Measurements from ENCODE around the gene PHOSPHO1. TPM values are rescaled to one million over a fixed set of nuclear protein-coding genes. Genes with fewer than 3 reads are reported as not detected.

PHOSPHO1 gene
- total RNA-seq, 2 experiments from 2014 or later: not detected

DNA sequence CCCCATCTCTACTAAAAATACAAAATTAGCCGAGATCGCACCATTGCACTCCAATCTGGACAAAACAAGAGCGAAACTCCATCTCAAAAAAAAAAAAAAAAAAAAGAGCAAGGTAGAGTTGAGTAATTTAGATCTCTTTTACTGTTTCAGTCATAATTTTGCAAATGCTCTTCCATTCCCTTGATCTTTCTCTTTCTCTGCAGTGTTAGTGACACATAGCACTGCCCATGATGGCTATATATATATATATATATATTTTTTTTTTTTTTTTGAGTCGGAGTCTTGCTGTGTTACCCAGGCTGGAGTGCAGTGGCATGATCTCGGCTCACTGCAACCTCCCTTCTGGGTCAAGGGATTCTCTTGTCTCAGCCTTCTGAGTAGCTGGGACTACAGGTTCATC, 12.2 kb upstream of the PHOSPHO1 start:
- Mint-ChIP-seq H3K9me3 (no peaks in the 10 kb centered on the region), H3K27me3 (peaks cover 3% of the 10 kb centered on the region), H3K4me3 (no peak overlapping the region), H3K4me1 (ENCODE audit: low read depth) (no peaks in the 10 kb centered on the region), H3K36me3 (ENCODE audit: low read depth) (no peaks in the 10 kb centered on the region), H3K27ac (no peak overlapping the region)
- DNase-seq: no peak
- no peak for ATAC-seq
- TF ChIP-seq, protein P1, sequence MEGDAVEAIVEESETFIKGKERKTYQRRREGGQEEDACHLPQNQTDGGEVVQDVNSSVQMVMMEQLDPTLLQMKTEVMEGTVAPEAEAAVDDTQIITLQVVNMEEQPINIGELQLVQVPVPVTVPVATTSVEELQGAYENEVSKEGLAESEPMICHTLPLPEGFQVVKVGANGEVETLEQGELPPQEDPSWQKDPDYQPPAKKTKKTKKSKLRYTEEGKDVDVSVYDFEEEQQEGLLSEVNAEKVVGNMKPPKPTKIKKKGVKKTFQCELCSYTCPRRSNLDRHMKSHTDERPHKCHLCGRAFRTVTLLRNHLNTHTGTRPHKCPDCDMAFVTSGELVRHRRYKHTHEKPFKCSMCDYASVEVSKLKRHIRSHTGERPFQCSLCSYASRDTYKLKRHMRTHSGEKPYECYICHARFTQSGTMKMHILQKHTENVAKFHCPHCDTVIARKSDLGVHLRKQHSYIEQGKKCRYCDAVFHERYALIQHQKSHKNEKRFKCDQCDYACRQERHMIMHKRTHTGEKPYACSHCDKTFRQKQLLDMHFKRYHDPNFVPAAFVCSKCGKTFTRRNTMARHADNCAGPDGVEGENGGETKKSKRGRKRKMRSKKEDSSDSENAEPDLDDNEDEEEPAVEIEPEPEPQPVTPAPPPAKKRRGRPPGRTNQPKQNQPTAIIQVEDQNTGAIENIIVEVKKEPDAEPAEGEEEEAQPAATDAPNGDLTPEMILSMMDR (IDR thresholded peaks at IDR 0.05): no peak
- ChIA-PET CTCF (no interaction called here), POLR2A (no interaction called here)
- intact Hi-C loops (cut with micrococcal nuclease): no loop called here

- TF ChIP-seq, protein P1 (IDR thresholded peaks at IDR 0.05): no peak
- ChIA-PET POLR2A (no interaction called here), CTCF (interaction anchor here (0.7 to 2.4 kb wide), 3 partner anchors 61 to 191 kb away, joined by 3 to 7 read pairs (median 5); no protein-coding TSS in a partner anchor)
- Mint-ChIP-seq H3K4me1 (ENCODE audit: low read depth) (no peaks in the 10 kb centered on the region), H3K4me3 (no peak overlapping the region), H3K27ac (no peak overlapping the region), H3K36me3 (ENCODE audit: low read depth) (no peaks in the 10 kb centered on the region), H3K9me3 (no peaks in the 10 kb centered on the region), H3K27me3 (peaks cover 2% of the 10 kb centered on the region)
- ATAC-seq: no peak
- intact Hi-C loops (cut with micrococcal nuclease): no loop called here
- no peak for DNase-seq
These were observed 11.3 kb upstream of the PHOSPHO1 start for GRCh38 chr17:49241692-49242397.

DNA sequence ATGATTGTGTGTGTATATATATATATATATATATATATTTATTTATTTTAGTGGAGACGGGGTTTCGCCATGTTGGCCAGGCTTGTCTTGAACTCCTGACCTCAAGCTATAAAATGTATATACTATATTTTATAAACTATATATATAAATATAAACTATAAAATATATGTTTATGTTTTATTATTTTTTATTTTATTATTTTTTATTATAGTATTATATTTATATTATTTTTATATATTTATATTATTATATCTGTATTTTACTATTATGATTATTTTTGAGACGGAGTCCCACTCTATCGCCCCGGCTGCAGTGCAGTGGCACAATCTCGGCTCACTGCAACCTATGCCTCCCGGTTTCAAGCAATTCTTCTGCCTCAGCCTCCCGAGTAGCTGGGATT, 10.5 kb upstream of the PHOSPHO1 start:
- TF ChIP-seq, protein P1 (IDR thresholded peaks at IDR 0.05): no peak
- peaks cover 2% of the 10 kb centered on the region for H3K27me3 Mint-ChIP-seq
- no peak for DNase-seq
- CTCF ChIA-PET: interaction anchor here (1.1 to 2.4 kb wide), 3 partner anchors 51 to 75 kb away, joined by 3 to 7 read pairs (median 5); no protein-coding TSS in a partner anchor
- no peak for ATAC-seq
- H3K4me3 Mint-ChIP-seq: no peak overlapping the region
- POLR2A ChIA-PET: interaction anchor here (0.6 kb wide), 1 partner anchor 932 kb away, joined by 3 read pairs; no protein-coding TSS in a partner anchor
- no peaks in the 10 kb centered on the region for H3K9me3 Mint-ChIP-seq
- H3K27ac Mint-ChIP-seq: no peak overlapping the region
- no peaks in the 10 kb centered on the region for H3K4me1 Mint-ChIP-seq (ENCODE audit: low read depth)
- H3K36me3 Mint-ChIP-seq (ENCODE audit: low read depth): no peaks in the 10 kb centered on the region
- intact Hi-C loops (cut with micrococcal nuclease): no loop called here

- Mint-ChIP-seq H3K27ac (no peak overlapping the region), H3K9me3 (no peaks in the 10 kb centered on the region), H3K4me3 (no peak overlapping the region), H3K36me3 (ENCODE audit: low read depth) (no peaks in the 10 kb centered on the region), H3K27me3 (peaks cover 2% of the 10 kb centered on the region), H3K4me1 (ENCODE audit: low read depth) (no peaks in the 10 kb centered on the region)
- no peak for DNase-seq
- ATAC-seq: no peak
- intact Hi-C loops (cut with micrococcal nuclease): no loop called here
- ChIA-PET POLR2A (interaction anchor here (0.6 to 1.0 kb wide), 2 partner anchors 94 to 932 kb away, joined by 3 read pairs; no protein-coding TSS in a partner anchor), CTCF (interaction anchor here (1.1 to 2.4 kb wide), 5 partner anchors 13 to 76 kb away, joined by 3 to 7 read pairs (median 5); no protein-coding TSS in a partner anchor)
- TF ChIP-seq, protein P1 (IDR thresholded peaks at IDR 0.05): no peak
These were observed 10.0 kb upstream of the PHOSPHO1 start for GRCh38 chr17:49240619-49241018.

GRCh38 chr17:49239963-49240362, 9.4 kb upstream of the PHOSPHO1 start:
- ATAC-seq: no peak
- ChIA-PET CTCF (interaction anchor here (1.1 to 2.4 kb wide), 6 partner anchors 12 to 76 kb away, joined by 3 to 7 read pairs (median 5); no protein-coding TSS in a partner anchor), POLR2A (interaction anchor here (1.0 kb wide), 1 partner anchor 93 kb away, joined by 3 read pairs; no protein-coding TSS in a partner anchor)
- no peaks in the 10 kb centered on the region for H3K4me1 Mint-ChIP-seq (ENCODE audit: low read depth)
- H3K27ac Mint-ChIP-seq: no peak overlapping the region
- peaks cover 2% of the 10 kb centered on the region for H3K27me3 Mint-ChIP-seq
- TF ChIP-seq, protein P1 (IDR thresholded peaks at IDR 0.05): no peak
- H3K36me3 Mint-ChIP-seq (ENCODE audit: low read depth): no peaks in the 10 kb centered on the region
- H3K9me3 Mint-ChIP-seq: no peaks in the 10 kb centered on the region
- intact Hi-C loops (cut with micrococcal nuclease): no loop called here
- no peak for DNase-seq
- no peak overlapping the region for H3K4me3 Mint-ChIP-seq
